Esophagus squamous epithelium (tissue), 5 donors: ENCODE data around the gene NOL9. TPM values are rescaled to one million over a fixed set of nuclear protein-coding genes. Genes with fewer than 3 reads are reported as not detected.
A peak's percentile ranks its signal among the peaks of the same experiment; 100 is the strongest.

ENCODE experiments used
- DNase-seq: peaks from one replicate; lab custom pipeline; 2025; lab: John Stamatoyannopoulos, UW
- H3K27ac ChIP-seq, 4 donors: fragments of 200-600 bp; sonication (generic); one replicate each; pipeline ENCODE4 v1.5.1; 2016 to 2019; ENCODE audit warnings: mild to moderate bottlenecking in 1 of 4
- H3K27me3 ChIP-seq, 4 donors: fragments of 200-600 bp; sonication (generic); 1 replicate in 3 of 4; 2 replicates in 1 of 4; pipeline versions ENCODE4 v1.5.1 to v1.6.0; 2017 to 2021; ENCODE audit warnings: antibody characterized with exemption in 1 of 4
- H3K36me3 ChIP-seq, 3 donors: fragments of 200-600 bp; sonication (generic); one replicate each; pipeline ENCODE4 v1.5.1; 2016 to 2019
- H3K4me1 ChIP-seq, 3 donors: fragments of 200-600 bp; sonication (generic); one replicate each; pipeline ENCODE4 v1.5.1; 2017 to 2019
- H3K4me3 ChIP-seq, 4 donors: fragments of 200-600 bp; sonication (generic); 1 replicate in 3 of 4; 2 replicates in 1 of 4; pipeline ENCODE4 v1.5.1; 2016 to 2019; ENCODE audit warnings: mild to moderate bottlenecking in 2 of 4, moderate library complexity in 1 of 4
- H3K9me3 ChIP-seq, 3 donors: fragments of 200-600 bp; sonication (generic); one replicate each; pipeline ENCODE4 v1.5.1; 2016 to 2019
- CTCF ChIP-seq, 6 experiments: fragments of 450-650 bp in 4 of 6; fragments of 200-600 bp in 2 of 6; sonication (generic) in 2 of 6; IDR thresholded peaks; one replicate each; pipeline ENCODE4 v1.5.1; 2016 to 2019; ENCODE audit warnings: antibody characterized with exemption in 6 of 6, mild to moderate bottlenecking in 4 of 6, moderate library complexity in 4 of 6
- POLR2A ChIP-seq, 4 donors: fragments of 450-650 bp; IDR thresholded peaks; one replicate each; pipeline ENCODE4 v1.6.1; 2017; ENCODE audit warnings: antibody characterized with exemption in 4 of 4, mild to moderate bottlenecking in 4 of 4, moderate library complexity in 3 of 4
- WGBS, 2 donors: methylation state at CpG; one replicate each; pipeline ENCODE4 v1.1.5; 2018; 5-methylcytosine and 5-hydroxymethylcytosine counted together
- intact Hi-C: fragments of 100-400 bp; cut with DNase I; formaldehyde crosslinking; loops from one replicate; pipeline ENCODE4 v1.15.0; 2022
- total RNA-seq, 4 donors: library from RNA; depleted of rRNA; stranded (reverse); fragments of >200 nt; gene quantifications; one replicate each; pipeline ENCODE4 v1.1.0, GENCODE V29; 2016
- donor health status: DM: yes; HTN: yes; CAD: no.

The NOL9 gene
- total RNA-seq, 4 donors from 2014 or later, result 13.0 to 36.4 (median 22.3) TPM

GRCh38 chr1:6596886-6597776 lies 42.8 kb upstream of the NOL9 start:
- DNase-seq, result no peak
- 58 to 68% methylated on average over 6 to 9 of the region's 15 CpGs for WGBS, 2 donors

GRCh38 chr1:6596351-6596750 lies 42.0 kb upstream of the NOL9 start:
- intact Hi-C loops, result no loop called here
- peak overlapping the region in 2 of 4 donors; percentile 99 to 100 for H3K27ac ChIP-seq
- no peaks in the 10 kb centered on the region for H3K27me3 ChIP-seq
- peaks cover 45 to 93% (median 60%) of the 10 kb centered on the region in 3 donors for H3K4me1 ChIP-seq
- peak overlapping the region in 2 of 4 donors; percentile 22 to 49 for H3K4me3 ChIP-seq
- 48 to 49% methylated on average over 7 of the region's 7 CpGs for WGBS, 2 donors
- H3K9me3 ChIP-seq, result no peaks in the 10 kb centered on the region
- H3K36me3 ChIP-seq, result peaks cover 54 to 78% (median 60%) of the 10 kb centered on the region in 3 donors
- DNase-seq, result no peak
- TF ChIP-seq CTCF (IDR thresholded peaks at IDR 0.05), result no peak
- no peak for TF ChIP-seq POLR2A (IDR thresholded peaks at IDR 0.05)

More at GRCh38 chr1:6596886-6597776, 42.8 kb upstream of the NOL9 start:
- TF ChIP-seq POLR2A (IDR thresholded peaks at IDR 0.05), result no peak
- TF ChIP-seq CTCF (IDR thresholded peaks at IDR 0.05), result no peak
- intact Hi-C loops, result no loop called here
- Histone ChIP-seq H3K4me3 (peak overlapping the region in 2 of 4 donors; percentile 22 to 49), H3K9me3 (no peaks in the 10 kb centered on the region), H3K36me3 (peaks cover 53 to 70% (median 54%) of the 10 kb centered on the region in 3 donors), H3K27ac (peak overlapping the region in 3 of 4 donors; percentile 96 to 100 (median 99)), H3K27me3 (no peaks in the 10 kb centered on the region), H3K4me1 (peaks cover 38 to 85% (median 52%) of the 10 kb centered on the region in 3 donors)

GRCh38 chr1:6594977-6595740 lies 40.8 kb upstream of the NOL9 start:
- no peaks in the 10 kb centered on the region for H3K27me3 ChIP-seq
- WGBS, 2 donors, result 80 to 86% methylated on average over 11 of the region's 11 CpGs
- H3K4me3 ChIP-seq, result no peak overlapping the region
- H3K27ac ChIP-seq, result no peak overlapping the region
- no peak for DNase-seq
- intact Hi-C loops, result no loop called here
- H3K36me3 ChIP-seq, result peaks cover 63 to 90% (median 70%) of the 10 kb centered on the region in 3 donors
- TF ChIP-seq CTCF (IDR thresholded peaks at IDR 0.05), result no peak
- no peak for TF ChIP-seq POLR2A (IDR thresholded peaks at IDR 0.05)
- H3K9me3 ChIP-seq, result no peaks in the 10 kb centered on the region
- peaks cover 46 to 96% (median 59%) of the 10 kb centered on the region in 3 donors for H3K4me1 ChIP-seq

- Histone ChIP-seq H3K9me3 (no peaks in the 10 kb centered on the region), H3K4me1 (peaks cover 46 to 96% (median 50%) of the 10 kb centered on the region in 3 donors), H3K27me3 (no peaks in the 10 kb centered on the region), H3K27ac (no peak overlapping the region), H3K4me3 (no peak overlapping the region), H3K36me3 (peaks cover 75 to 100% (median 75%) of the 10 kb centered on the region in 3 donors)
- no peak for DNase-seq
- intact Hi-C loops, result no loop called here
- 88 to 96% methylated on average over 3 to 7 of the region's 15 CpGs for WGBS, 2 donors
- TF ChIP-seq POLR2A (IDR thresholded peaks at IDR 0.05) (no peak), CTCF (IDR thresholded peaks at IDR 0.05) (no peak)
These were observed 39.5 kb upstream of the NOL9 start for GRCh38 chr1:6593810-6594209.
